HG03521 (cell line): ENCODE measurements around the gene EIPR1.

ENCODE experiments used
- ATAC-seq: cut with Tn5 transposase; IDR thresholded peaks from one replicate; pipeline ENCODE4 v1.9.1; 2021; ENCODE audit warnings: mild to moderate bottlenecking, moderate library complexity; ENCODE audit not compliant: unreplicated experiment

EIPR1 gene

DNA sequence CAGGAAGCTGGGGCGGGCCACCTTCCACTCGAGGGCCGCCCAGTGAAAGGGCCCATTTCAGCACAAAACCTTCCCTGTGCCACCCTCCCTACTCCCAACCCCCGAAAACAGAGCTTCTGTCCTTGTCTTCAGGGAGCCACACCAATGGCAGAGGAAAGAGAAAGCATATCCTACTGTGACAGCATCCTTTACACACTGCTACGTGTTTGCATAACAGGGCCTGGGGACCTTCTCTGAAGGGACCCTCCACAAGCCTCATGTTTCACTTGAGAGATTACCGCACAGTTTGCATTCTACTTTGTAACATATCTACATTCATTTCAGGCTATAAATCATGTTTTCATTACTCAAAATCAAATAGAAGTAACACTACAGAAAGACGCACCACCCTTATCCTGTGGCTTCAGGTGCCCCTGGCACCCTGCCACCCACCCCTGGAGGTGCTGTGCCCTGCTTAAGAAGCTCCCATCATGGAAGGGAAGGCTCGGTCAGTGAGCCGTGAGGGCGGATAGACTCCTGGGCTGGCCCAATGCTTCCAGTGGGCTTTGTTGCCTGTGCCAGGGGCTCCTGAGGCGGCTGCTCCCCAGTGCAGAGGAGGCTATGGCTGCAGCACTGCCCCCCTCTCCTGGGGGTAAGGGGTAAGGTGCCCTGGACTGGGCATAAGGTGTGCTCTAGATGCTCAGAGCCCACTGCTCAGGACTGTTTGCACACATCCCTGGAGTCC, 52.0 kb downstream of the EIPR1 start:
- no peak for ATAC-seq

DNA sequence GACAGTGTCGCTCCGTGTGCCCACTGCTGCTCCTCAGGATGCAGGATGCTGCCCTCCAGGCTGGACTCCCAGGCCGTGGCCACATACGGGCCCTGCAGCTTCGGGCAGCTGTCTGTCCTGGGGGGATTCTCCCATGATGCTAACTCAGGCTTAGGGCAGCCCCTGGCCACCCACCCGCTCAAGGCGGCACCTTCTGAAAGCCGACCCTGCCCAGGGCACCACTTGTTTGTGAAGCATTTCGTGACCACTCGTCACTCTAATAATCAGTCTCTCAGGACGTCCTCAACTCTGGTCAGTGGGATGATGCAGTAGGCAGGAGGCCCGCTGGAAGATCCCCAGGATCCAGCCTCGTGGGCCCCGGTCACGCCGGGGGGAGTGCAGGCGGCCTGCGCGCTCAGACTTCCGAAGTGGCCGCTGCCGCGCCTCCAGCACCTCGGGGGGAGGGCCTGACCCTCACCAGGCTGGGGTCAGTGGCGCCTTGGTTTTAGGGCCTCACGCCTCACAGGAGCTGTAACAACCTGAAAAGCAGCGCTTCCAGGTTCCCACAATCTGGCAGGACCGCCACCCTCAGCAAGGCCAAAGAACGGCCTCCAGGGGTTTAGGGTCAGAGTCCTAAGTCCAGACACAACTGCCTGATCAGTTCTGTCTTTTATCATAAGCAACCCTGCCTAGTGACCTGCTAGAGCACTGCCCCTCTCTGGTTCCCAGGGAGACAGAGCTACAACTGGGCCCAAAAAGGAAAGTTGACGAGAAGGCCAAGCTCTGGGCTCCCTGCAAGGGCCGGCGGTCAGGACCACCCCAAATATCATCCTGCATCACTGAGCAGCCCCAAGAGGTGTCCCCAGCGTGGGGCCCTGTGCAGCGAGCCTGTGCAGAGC, 53.0 kb downstream of the EIPR1 start:
- no peak for ATAC-seq

DNA sequence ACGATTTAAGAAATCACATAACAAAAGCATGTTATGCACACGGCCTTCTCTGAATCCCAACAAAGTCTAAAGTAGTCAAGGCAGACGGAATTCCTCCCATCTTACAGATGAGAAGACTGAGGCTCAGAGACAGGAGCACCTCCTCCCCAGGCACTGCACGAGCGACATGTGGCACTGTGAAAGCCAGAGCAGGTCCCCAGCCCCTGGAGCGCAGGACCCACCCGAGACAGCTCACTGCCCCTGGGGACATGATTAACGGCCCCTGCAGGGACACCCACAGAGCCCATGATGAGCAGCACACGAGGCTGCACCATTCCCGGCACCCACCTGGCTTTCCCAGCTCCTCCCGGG, 53.6 kb downstream of the EIPR1 start:
- no peak for ATAC-seq

DNA sequence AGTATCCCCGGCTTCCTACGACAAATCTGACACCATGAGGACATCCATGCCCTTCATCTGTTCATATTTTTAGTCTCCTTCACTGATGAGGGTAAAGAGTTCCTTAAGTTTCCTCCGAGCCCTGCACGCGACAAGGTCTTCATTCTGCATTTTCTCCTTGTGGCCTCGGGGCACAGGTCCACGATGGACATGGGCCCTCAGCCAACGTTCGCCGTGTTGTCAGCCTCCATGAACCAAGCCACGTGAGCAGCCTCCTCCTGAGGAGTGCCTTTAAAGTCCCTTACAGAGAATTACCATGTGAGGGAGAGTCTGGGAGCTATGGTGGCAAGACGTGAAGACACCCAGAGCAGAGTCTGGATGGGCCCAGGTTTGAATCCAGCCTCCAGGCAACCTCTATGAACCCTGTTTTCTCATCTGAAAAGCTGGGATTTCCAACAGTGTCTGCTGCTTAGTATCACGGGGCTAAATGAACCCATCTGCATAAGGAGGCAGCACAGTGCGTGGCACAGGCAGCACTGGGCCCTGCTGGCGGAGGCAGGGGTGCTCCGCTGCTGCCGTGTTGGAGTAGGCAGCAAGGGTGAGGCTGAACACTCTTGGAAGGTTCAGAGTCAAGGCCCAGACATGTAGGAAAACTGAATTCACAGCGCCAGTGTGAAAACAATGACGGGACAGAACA, 54.1 kb downstream of the EIPR1 start:
- no peak for ATAC-seq

DNA sequence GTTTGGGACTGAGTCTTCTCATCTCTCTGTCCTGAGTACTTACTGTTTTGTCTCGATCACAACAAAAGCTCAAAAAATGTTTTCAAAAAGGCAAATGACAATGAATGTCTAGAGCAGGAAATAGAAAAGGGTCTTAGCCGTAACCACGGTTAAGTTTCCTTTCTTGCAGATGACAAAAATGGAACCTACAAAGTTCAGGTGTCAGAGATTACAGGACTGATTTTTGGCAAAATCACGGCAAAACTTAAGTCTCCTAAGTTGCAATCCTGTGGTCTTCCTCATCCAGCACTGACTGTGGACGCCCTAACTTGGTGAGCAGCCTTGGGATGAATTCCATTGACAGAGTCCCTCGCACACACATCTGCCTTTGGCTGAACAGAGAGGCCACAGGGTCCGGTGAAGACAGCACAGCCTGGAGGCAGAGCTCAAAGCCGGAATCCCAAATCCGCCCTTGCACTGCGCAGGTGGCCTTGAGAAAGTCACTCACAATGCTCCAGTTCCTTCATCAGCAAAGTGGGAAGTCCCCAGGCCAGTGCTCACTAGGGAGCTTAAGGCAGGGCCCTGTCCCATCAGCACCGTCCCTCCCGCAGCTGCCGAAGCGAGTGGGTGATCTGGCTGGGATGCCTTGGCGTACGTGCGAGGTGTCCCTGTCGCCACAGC, 55.2 kb downstream of the EIPR1 start:
- ATAC-seq = no peak

DNA sequence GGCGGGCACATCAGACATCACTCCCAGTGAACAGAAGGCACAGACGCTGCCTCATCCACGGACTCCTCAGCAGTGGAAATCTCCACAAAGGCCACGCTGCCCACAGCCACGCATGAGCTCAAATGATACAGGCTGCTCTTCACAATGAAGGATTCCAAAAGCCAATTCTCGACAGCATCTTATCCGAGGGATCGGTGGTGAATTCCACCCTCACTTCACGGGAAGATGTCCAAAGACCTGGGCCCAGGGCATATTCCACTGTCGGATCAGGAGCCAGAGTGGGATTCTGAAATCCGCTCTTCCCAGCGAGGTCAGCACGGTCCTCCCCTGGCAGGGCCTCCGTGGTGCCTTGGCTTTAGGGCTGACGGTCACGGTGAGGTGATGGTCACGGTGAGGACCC, 55.8 kb downstream of the EIPR1 start:
- ATAC-seq = no peak

DNA sequence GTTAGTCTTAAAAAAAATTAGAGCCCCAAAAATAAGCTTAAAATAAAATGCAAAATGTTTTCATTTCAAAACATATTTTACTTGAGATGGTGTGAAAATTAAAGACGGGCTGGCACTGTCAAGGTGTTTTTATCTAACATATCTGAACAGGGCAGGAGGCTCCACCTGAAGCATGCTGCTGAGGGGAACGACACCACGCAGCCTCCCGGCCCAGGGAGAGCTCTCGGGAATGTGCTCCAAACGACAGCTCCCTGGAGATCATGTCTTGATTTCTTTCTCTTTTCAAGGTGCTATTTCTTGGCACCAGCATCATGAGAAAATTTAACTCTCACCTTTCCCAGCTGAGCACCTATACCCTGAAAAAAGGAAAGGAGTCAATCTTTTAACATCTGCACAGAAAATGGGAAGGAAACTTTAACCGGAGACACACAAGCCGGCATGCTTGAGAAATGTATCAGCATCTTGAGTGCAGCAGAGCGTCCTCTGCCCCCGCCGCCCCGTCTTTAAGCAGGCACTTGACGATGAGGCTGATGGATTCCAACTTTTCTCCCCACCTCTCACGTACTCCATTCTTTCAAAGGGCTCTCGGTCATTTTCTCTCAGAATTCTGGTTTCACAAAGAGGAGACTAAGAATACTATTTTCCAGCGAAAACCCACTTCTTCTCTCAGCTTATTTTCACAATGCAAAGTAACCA, 56.6 kb downstream of the EIPR1 start:
- ATAC-seq = no peak

DNA sequence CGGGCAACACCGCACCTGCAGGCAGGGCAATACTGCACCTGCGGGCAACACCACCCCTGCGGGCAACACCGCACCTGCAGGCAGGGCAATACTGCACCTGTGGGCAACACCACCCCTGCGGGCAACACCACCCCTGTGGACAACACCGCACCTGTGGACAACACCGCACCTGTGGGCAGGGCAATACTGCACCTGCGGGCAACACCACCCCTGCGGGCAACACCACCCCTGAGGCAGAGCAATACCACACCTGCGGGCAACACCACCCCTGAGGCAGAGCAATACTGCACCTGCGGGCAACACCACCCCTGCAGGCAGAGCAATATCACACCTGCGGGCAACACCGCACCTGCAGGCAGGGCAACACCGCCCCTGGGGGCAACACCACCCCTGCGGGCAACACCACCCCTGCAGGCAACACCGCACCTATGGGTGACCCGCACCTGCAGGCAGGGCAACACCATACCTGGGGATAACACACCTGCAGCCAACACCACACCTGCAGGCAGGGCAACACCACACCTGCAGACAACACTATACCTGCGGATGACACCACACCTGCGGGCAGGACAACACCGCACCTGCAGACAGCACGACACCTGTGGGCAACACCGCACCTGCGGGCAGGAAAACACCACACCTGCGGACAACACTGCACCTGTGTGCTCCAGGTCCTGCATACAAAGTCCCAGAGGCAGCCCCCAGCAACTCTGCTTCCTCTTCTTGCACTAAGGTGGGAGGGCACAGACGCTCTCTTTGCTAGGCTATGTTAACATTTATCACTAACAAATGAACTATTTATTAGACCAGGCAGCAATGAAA, 57.7 kb downstream of the EIPR1 start:
- ATAC-seq = no peak

DNA sequence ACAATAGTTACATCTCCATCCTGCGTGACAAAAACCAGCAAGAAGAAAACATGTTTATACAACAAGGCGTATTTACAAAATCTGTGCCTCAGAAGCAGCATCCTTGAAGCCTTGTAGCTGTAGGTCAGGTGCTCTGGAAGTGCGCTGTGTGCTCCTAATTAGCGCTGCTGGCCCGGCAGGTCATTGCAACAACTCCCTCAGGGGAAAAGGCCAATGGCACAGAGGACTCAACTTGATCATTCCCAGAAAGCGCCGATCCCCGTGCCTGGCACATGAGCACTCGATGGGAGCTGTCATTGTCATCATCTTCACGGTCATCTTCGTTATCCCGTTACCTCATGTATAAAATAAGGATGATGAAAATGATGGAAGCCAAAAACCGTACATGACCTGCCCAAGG, 58.5 kb downstream of the EIPR1 start:
- ATAC-seq = no peak

DNA sequence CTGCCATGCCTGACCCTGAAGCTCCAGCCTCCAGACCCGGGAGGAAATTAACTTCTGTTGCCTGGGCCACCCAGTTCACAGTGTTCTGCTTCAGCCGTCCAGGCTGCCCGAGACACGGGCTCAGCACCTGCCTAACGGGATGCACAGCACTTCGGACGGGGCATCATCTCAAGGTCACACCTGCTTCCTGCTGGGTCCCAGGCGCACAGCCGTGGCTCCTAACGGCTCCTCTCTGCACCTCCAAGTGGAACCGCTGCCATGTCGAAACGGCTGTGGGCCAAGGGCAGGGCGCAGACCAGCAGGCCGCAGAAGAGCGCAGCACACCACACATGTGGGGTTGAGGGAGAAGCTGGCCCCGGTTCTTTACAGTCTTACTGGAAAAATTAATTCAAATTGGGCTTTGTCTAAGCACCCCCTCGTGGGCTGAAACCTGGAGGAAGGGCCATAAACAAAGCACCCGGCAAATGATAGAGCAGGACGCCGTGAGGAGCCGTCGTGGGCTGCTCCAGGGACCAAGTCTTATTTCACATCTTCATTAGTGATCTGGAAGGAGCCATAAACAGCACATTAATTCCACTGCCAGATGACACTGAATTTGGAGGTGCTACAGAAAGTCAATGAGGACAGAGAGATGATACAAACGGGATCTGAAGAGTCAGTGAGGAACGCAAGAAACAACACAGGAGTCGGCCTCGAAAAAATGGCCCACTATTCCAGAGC, 59.6 kb downstream of the EIPR1 start:
- no peak for ATAC-seq

DNA sequence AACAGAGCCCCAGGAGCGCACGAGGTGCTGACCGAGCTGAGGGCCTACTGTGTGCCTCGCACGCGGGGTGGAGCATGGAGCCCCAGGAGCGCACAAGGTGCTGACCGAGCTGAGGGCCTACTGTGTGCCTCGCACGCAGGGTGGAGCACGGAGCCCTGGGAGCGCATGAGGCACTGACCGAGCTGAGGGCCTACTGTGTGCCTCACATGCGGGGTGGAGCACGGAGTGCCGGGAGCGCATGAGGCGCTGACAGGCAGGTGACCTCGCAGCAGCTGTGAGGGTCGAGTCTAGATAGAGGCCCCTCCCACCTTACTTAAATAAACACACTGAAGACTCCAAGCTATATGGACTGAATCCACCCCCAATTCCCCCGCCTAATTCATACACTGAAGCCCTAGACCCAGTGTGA, 60.3 kb downstream of the EIPR1 start:
- ATAC-seq = no peak

DNA sequence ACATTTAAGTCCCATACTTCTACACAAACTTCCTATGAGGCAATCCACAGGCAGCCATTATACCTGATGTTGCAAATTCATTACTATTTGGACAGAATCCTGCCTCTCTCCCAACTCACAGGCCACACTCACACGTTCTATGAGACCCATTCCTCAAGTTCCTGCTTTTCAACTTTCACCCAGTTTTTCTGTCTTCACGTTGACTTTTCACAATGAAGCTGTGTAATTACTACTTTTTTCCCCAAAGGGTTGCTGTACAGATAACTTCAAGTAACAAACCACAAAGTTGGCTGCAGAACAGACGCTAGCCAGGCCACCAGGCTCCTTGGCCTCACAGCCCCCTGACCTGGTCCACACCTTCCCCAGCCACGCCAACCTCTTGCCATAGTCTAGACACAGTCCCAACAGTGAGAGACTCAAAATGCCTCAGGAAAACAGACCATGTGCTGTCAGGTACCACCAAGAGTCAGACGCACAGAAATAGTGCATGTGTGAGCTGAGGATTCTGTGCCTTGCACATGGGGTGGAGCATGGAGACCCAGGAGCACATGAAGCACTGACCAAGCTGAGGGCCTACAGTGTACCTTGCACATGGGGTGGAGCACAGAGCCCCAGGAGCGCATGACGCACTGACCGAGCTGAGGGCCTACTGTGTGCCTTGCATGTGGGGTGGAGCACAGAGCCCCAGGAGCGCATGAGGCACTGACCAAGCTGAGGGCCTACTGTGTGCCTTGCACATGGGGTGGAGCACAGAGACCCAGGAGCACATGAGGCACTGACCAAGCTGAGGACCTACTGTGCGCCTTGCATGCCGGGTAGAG, 61.0 kb downstream of the EIPR1 start:
- no peak for ATAC-seq

DNA sequence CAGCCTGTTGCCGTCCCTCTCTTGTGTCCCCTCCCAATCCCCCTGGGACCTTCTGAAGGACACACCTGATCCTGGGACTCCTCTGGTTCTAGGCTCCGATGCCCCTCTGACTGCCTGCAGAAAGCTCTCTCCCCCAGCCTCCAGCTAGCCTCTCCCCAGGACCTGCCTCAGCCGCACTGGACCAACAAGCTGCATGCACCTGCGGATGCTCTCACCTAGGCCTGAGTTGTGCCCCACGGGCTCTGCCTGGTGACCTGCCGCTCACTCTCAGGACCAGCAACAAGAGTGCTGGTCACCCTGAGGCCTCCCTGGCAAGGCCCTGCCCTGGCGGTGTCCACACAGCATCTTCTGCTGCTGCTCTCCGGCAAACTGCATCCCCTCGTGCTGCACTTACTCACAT, 63.0 kb downstream of the EIPR1 start:
- no peak for ATAC-seq

DNA sequence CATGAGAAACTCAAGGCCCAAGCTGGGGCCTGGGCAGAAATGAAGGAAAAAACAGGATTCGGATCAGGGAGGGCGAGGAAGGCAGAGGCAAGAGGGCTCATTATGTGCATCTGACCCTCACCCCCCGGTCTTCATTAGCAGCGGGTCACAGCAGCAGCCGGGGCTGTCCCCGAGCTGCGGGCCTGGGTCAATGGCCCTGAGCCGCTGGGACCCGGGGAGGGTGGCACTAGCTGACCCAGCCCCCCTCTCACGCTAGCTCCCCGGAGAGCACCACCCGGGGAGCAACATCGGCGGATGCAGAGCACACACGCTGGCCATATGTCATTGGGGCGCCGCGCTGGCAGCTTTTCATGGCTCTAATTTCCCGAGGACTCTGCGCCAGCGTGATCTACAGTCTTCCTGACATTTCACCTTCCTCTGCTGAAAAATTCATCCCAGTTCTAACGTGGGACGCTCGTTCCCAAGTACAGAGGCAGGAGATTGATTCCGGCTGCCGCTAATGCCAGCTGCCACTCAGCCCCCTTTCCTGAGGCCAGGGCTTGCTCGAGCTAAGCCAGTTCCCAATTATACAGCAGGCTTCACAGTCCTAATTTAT, 63.7 kb downstream of the EIPR1 start:
- ATAC-seq = no peak

DNA sequence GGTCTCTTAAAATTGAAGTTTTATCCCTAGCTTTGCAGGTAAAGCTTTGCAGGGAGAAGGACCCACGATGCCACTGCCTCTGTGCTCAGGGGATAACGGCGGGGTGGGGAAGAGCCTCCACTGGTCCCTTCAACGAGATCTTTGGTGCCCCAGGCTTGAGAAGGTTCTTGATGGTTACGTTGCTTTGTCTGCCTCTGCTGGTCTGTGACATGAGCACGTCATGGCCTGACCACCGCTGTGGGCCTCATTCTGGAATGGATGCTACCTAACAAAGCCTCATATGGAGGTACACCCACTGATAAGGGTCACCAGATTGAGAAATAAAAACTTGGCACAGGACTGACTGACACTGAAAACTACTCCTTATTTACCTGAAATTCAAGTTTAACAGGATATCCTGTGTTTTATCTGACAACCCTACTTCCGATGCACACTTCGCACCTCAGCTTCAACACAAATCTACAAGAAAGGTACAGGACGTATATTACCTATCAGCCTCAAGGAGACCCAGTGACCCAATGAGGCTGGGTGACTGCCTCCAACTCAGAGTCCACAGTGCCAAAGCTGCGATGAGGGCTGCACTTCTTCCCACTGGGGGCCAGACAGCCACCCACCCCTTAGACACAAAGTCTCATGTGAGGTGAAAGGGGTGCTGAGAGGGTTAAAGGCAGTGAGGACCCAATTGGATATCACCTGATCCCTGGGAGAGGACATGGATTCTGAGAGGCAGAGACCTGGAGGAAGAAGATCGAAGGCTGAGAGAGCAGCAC, 64.9 kb downstream of the EIPR1 start:
- ATAC-seq = no peak

DNA sequence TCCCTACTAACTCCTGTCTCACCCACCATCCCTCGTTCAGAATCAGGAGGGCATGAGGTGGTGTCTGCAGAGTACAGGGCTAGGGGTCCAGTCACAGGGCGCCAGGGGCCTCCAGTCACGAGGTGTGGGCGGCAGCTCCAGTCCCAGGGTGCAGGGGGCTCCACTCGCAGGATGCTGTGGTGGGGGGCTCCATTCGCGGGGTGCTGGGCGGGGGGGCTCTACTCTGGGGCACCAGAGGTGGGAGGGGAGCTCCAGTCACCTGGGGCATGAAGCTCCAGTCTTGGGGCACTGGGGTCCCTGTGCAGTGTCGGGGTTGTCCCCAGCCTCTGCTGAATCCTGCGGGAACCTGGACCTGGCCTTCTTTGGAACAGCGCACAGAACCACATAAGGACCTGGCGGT, 66.0 kb downstream of the EIPR1 start:
- no peak for ATAC-seq
